Measurements from ENCODE around the gene ZNF687. TPM values are rescaled to one million over a fixed set of nuclear protein-coding genes. Genes with fewer than 3 reads are reported as not detected.

The ZNF687 gene
- total and polyA plus RNA-seq, 9 donors, result 6.4 to 37.2 (median 24.6) TPM

DNA sequence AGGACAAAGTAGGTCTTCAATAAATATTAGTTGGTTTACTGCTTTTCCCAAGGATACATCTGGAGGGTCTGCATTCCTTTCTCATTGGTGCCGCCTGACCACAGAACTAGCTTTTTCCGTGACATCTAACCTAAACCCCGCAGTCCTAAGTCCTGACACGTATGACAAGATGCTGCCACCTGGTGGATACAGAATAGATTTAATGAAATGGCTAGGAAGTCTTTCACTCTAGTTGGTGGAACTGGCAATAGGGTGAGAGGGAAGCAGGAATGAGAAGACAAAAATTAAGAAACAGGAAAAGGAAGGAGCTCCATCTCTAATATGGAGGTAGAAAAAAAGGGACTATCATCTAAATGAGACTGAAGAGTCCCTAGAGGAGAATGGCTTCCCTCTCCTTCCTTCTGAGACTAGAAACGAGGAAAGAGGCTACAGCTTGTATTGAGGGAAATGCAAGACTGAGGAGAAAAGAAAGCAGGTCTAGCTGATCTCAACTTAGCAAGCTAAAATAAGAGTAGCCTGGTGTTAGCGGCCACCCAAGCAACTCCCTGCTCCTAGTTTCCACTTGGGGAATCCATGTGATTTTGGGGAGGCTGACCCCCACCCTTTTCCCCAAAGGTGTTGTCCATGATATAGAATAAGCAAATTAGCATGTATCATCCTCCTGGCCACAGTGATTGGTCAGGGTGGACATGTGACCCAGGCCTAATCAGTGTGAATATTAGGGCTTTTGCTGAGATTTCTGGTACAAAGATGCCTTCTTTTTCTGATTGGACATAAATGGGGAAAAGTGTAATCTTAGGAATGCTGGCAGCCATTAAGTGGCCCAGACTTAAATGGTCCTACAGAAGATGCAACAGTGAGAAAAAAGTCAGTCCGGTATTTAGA, 59.0 kb downstream of the ZNF687 start:
- TF ChIP-seq POLR2A (IDR thresholded peaks at IDR 0.05) (no peak), EP300 (IDR thresholded peaks at IDR 0.05) (no peak)
- TF ChIP-seq, protein P1, sequence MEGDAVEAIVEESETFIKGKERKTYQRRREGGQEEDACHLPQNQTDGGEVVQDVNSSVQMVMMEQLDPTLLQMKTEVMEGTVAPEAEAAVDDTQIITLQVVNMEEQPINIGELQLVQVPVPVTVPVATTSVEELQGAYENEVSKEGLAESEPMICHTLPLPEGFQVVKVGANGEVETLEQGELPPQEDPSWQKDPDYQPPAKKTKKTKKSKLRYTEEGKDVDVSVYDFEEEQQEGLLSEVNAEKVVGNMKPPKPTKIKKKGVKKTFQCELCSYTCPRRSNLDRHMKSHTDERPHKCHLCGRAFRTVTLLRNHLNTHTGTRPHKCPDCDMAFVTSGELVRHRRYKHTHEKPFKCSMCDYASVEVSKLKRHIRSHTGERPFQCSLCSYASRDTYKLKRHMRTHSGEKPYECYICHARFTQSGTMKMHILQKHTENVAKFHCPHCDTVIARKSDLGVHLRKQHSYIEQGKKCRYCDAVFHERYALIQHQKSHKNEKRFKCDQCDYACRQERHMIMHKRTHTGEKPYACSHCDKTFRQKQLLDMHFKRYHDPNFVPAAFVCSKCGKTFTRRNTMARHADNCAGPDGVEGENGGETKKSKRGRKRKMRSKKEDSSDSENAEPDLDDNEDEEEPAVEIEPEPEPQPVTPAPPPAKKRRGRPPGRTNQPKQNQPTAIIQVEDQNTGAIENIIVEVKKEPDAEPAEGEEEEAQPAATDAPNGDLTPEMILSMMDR (IDR thresholded peaks at IDR 0.05), result peak; percentile 66 to 92 (median 81)
- intact Hi-C loops (cut with DNase I), result loop anchor here (2.0 to 5.0 kb wide), 3 partner anchors 39 to 44 kb away; no protein-coding TSS in a partner anchor
- H3K9me3 ChIP-seq, result no peaks in the 10 kb centered on the region
- H3K4me3 ChIP-seq, result no peak overlapping the region
- no peak overlapping the region for H3K27ac ChIP-seq
- H3K36me3 ChIP-seq, result no peaks in the 10 kb centered on the region
- 23 to 28% (median 27%) methylated on average over 7 of the region's 7 CpGs for WGBS, 3 donors
- peaks cover 2% of the 10 kb centered on the region for H3K4me1 ChIP-seq (ENCODE audit: insufficient read depth)
- H3K27me3 ChIP-seq, result no peaks in the 10 kb centered on the region
- peak in 3 of 5 donors; percentile 33 to 61 (median 39) for DNase-seq

Small RNAs within 50 kb of the gene (small RNA-seq; reads per million reads assigned to genes)
- not detected for gene RN7SL444P

Other genes with a start within 250 kb of the ZNF687 start
- 10 to 100 TPM in 1 of 7 donors, 1 to 10 TPM in 1, under 1 TPM in 5; 0.17 to 10.6 (median 0.60) TPM for gene BNIPL, start 245.7 kb upstream of the ZNF687 start, total RNA-seq
- gene BNIPL, start 245.7 kb upstream of the ZNF687 start, polyA plus RNA-seq, result under 1 TPM; 0.13 to 0.32 TPM
- gene C1orf56, start 234.5 kb upstream of the ZNF687 start, total RNA-seq, result 1 to 10 TPM; 3.9 to 9.1 (median 7.3) TPM
- gene C1orf56, start 234.5 kb upstream of the ZNF687 start, polyA plus RNA-seq, result 1 to 10 TPM; 2.6 to 6.6 TPM
- gene CDC42SE1, start 222.7 kb upstream of the ZNF687 start, total RNA-seq, result 10 to 100 TPM; 37.6 to 81.9 (median 56.3) TPM
- gene CDC42SE1, start 222.7 kb upstream of the ZNF687 start, polyA plus RNA-seq, result 10 to 100 TPM; 26.0 to 73.4 TPM
- 1 to 10 TPM; 1.3 to 9.5 (median 2.4) TPM for gene MLLT11, start 221.9 kb upstream of the ZNF687 start, total RNA-seq
- gene MLLT11, start 221.9 kb upstream of the ZNF687 start, polyA plus RNA-seq, result 1 to 10 TPM; 1.1 to 3.6 TPM
- 10 to 100 TPM; 12.6 to 28.1 (median 24.2) TPM for gene GABPB2, start 211.5 kb upstream of the ZNF687 start, total RNA-seq
- gene GABPB2, start 211.5 kb upstream of the ZNF687 start, polyA plus RNA-seq, result 10 to 100 TPM; 11.4 to 20.6 TPM
- gene SEMA6C, start 135.7 kb upstream of the ZNF687 start, total RNA-seq, result 10 to 100 TPM in 5 of 7 donors, 1 to 10 TPM in 2; 8.0 to 18.0 (median 14.7) TPM
- 10 to 100 TPM in 1 of 2 donors, 1 to 10 TPM in 1; 5.0 to 13.4 TPM for gene SEMA6C, start 135.7 kb upstream of the ZNF687 start, polyA plus RNA-seq
- 1 to 10 TPM in 5 of 7 donors, under 1 TPM in 2; 0.48 to 3.8 (median 1.2) TPM for gene TNFAIP8L2, start 125.7 kb upstream of the ZNF687 start, total RNA-seq
- gene TNFAIP8L2, start 125.7 kb upstream of the ZNF687 start, polyA plus RNA-seq, result 1 to 10 TPM; 2.1 to 4.6 TPM
- 10 to 100 TPM; 12.6 to 20.3 (median 14.3) TPM for gene LYSMD1, start 116.4 kb upstream of the ZNF687 start, total RNA-seq
- 10 to 100 TPM; 14.3 to 15.5 TPM for gene LYSMD1, start 116.4 kb upstream of the ZNF687 start, polyA plus RNA-seq
- 10 to 100 TPM; 18.6 to 32.7 (median 22.7) TPM for gene SCNM1, start 116.2 kb upstream of the ZNF687 start, total RNA-seq
- gene SCNM1, start 116.2 kb upstream of the ZNF687 start, polyA plus RNA-seq, result 10 to 100 TPM; 33.0 to 38.9 TPM
- gene TMOD4, start 106.3 kb upstream of the ZNF687 start, total RNA-seq, result 1 to 10 TPM in 2 of 7 donors, under 1 TPM in 3, not detected in 2; 0.42 to 1.4 (median 0.88) TPM
- under 1 TPM in 1 of 2 donors, not detected in 1; 0.15 TPM for gene TMOD4, start 106.3 kb upstream of the ZNF687 start, polyA plus RNA-seq
- 10 to 100 TPM; 24.5 to 53.1 (median 48.9) TPM for gene VPS72, start 92.1 kb upstream of the ZNF687 start, total RNA-seq
- 10 to 100 TPM; 42.2 to 78.4 TPM for gene VPS72, start 92.1 kb upstream of the ZNF687 start, polyA plus RNA-seq
- 10 to 100 TPM; 33.0 to 62.8 (median 47.5) TPM for gene PIP5K1A, start 83.7 kb upstream of the ZNF687 start, total RNA-seq
- 10 to 100 TPM; 19.8 to 50.4 TPM for gene PIP5K1A, start 83.7 kb upstream of the ZNF687 start, polyA plus RNA-seq
- 100 to 1,000 TPM in 4 of 7 donors, 10 to 100 TPM in 3; 78.1 to 117 (median 108) TPM for gene PSMD4, start 27.6 kb upstream of the ZNF687 start, total RNA-seq
- 100 to 1,000 TPM; 116 to 167 TPM for gene PSMD4, start 27.6 kb upstream of the ZNF687 start, polyA plus RNA-seq
- gene PI4KB, start 45.1 kb downstream of the ZNF687 start, total RNA-seq, result 10 to 100 TPM; 39.8 to 88.9 (median 63.8) TPM
- gene PI4KB, start 45.1 kb downstream of the ZNF687 start, polyA plus RNA-seq, result 10 to 100 TPM; 40.4 to 65.1 TPM
- gene RFX5, start 65.0 kb downstream of the ZNF687 start, total RNA-seq, result 10 to 100 TPM; 11.8 to 27.9 (median 22.6) TPM
- gene RFX5, start 65.0 kb downstream of the ZNF687 start, polyA plus RNA-seq, result 10 to 100 TPM; 12.1 to 38.7 TPM
- 100 to 1,000 TPM in 1 of 7 donors, 10 to 100 TPM in 6; 29.6 to 117 (median 87.3) TPM for gene SELENBP1, start 90.4 kb downstream of the ZNF687 start, total RNA-seq
- 10 to 100 TPM; 49.2 to 65.7 TPM for gene SELENBP1, start 90.4 kb downstream of the ZNF687 start, polyA plus RNA-seq
- 100 to 1,000 TPM; 190 to 219 (median 206) TPM for gene PSMB4, start 117.3 kb downstream of the ZNF687 start, total RNA-seq
- 100 to 1,000 TPM; 221 to 274 TPM for gene PSMB4, start 117.3 kb downstream of the ZNF687 start, polyA plus RNA-seq
- 100 to 1,000 TPM in 5 of 7 donors, 10 to 100 TPM in 2; 54.8 to 151 (median 104) TPM for gene POGZ, start 177.2 kb downstream of the ZNF687 start, total RNA-seq
- gene POGZ, start 177.2 kb downstream of the ZNF687 start, polyA plus RNA-seq, result 100 to 1,000 TPM in 1 of 2 donors, 10 to 100 TPM in 1; 34.6 to 110 TPM
- 10 to 100 TPM in 1 of 7 donors, 1 to 10 TPM in 6; 3.2 to 26.8 (median 5.3) TPM for gene CGN, start 229.1 kb downstream of the ZNF687 start, total RNA-seq
- gene CGN, start 229.1 kb downstream of the ZNF687 start, polyA plus RNA-seq, result 1 to 10 TPM; 1.0 to 4.3 TPM